Ishikawa (cell line): ENCODE data around the gene SLC29A1.

Source experiments
- CEBPB ChIP-seq: IDR thresholded peaks from 2 replicates; pipeline ENCODE4 v1.6.1; 2012
- CREB1 ChIP-seq: IDR thresholded peaks from 2 replicates; pipeline ENCODE4 v1.6.1; 2012; ENCODE audit warnings: low read depth
- EGR1 ChIP-seq: IDR thresholded peaks from 2 replicates; pipeline ENCODE4 v1.6.1; 2012
- EP300 ChIP-seq: IDR thresholded peaks from 2 replicates; pipeline ENCODE4 v1.6.1; 2012; ENCODE audit warnings: borderline replicate concordance
- FOXM1 ChIP-seq: IDR thresholded peaks from 2 replicates; pipeline ENCODE4 v1.6.1; 2012; ENCODE audit warnings: low read depth, borderline replicate concordance
- NFIC ChIP-seq: IDR thresholded peaks from 2 replicates; pipeline ENCODE4 v1.6.1; 2012
- RAD21 ChIP-seq: IDR thresholded peaks from 2 replicates; pipeline ENCODE4 v1.6.1; 2012; ENCODE audit warnings: low read depth
- REST ChIP-seq: IDR thresholded peaks from 2 replicates; pipeline ENCODE4 v1.6.1; 2012; ENCODE audit warnings: low read depth, mild to moderate bottlenecking
- TAF1 ChIP-seq: IDR thresholded peaks from 2 replicates; pipeline ENCODE4 v1.6.1; 2012; ENCODE audit warnings: low read depth, mild to moderate bottlenecking
- TCF12 ChIP-seq: IDR thresholded peaks from 2 replicates; pipeline ENCODE4 v1.6.1; 2012; ENCODE audit warnings: low read depth
- TEAD4 ChIP-seq: IDR thresholded peaks from 2 replicates; pipeline ENCODE4 v1.6.1; 2012
- YY1 ChIP-seq: IDR thresholded peaks from 2 replicates; pipeline ENCODE4 v1.6.1; 2012; ENCODE audit warnings: low read depth
- ZBTB7A ChIP-seq: IDR thresholded peaks from 2 replicates; pipeline ENCODE4 v1.6.1; 2012; ENCODE audit warnings: low read depth
- TF ChIP-seq, protein P1 (sequence below): IDR thresholded peaks from 2 replicates; pipeline ENCODE4 v1.6.1; 2012
- TF ChIP-seq, protein P2 (sequence below): IDR thresholded peaks from 2 replicates; pipeline ENCODE4 v1.6.1; 2012

Gene SLC29A1

GRCh38 chr6:44178424-44179071 is 44.8 kb upstream of the SLC29A1 start:
- no peak for TF ChIP-seq RAD21
- no peak for TF ChIP-seq TEAD4
- no peak for TF ChIP-seq REST
- no peak for TF ChIP-seq EP300
- no peak for TF ChIP-seq CREB1
- no peak for TF ChIP-seq TCF12
- TF ChIP-seq YY1, result no peak
- TF ChIP-seq, protein P1, sequence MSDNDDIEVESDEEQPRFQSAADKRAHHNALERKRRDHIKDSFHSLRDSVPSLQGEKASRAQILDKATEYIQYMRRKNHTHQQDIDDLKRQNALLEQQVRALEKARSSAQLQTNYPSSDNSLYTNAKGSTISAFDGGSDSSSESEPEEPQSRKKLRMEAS, result no peak
- no peak for TF ChIP-seq EGR1
- no peak for TF ChIP-seq ZBTB7A
- TF ChIP-seq, protein P2, sequence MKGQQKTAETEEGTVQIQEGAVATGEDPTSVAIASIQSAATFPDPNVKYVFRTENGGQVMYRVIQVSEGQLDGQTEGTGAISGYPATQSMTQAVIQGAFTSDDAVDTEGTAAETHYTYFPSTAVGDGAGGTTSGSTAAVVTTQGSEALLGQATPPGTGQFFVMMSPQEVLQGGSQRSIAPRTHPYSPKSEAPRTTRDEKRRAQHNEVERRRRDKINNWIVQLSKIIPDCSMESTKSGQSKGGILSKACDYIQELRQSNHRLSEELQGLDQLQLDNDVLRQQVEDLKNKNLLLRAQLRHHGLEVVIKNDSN, result no peak
- TF ChIP-seq TAF1, result no peak
- TF ChIP-seq FOXM1, result no peak
- no peak for TF ChIP-seq NFIC
- no peak for TF ChIP-seq CEBPB

DNA sequence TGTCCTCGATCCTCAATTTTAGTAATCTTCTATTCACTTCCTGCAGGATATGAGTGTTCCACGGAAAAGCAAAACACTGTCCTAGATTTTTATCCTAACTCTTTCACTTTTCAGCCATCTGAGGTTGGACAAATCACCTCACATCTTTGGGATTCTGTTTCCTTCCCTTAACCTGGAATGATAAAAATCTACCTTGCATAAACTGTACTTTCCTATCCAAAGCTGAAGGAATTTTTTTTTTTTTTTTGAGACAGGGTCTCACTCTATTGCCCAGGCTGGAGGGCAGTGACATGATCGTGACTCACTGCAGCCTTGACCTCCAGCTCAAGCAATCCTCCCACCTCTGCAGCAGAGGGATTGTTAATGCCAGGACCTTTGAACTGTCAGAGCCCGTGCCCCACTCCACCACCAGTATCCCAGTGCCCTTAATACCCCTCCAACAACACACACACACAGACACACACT is 44.3 kb upstream of the SLC29A1 start:
- TF ChIP-seq RAD21 (no peak), REST (no peak), CEBPB (no peak), TAF1 (no peak), ZBTB7A (no peak)
- TF ChIP-seq, protein P1, result no peak
- TF ChIP-seq, protein P2, result no peak

DNA sequence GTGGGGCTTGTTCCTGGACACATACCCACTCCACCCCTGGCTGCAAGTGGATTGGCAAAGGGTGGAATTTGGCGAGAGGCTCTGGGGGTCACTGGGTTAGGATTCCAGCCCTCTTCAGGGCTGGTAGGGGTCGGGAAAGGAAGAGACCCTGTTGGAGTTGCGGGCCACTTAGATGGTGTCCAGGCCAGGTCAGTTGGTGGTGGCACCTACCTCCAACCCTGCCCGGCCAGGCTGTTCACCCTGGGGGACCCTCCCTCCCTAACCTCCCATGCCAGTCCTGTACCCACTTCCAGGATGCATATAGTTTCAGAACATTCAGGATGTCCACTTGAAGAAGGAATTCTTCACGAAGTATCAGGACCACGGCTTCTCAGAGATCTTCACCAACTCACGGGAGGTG is 43.7 kb upstream of the SLC29A1 start:
- TF ChIP-seq NFIC (no peak), EP300 (no peak), RAD21 (no peak), CREB1 (no peak), CEBPB (no peak), YY1 (no peak), FOXM1 (no peak), TEAD4 (no peak), TAF1 (no peak), EGR1 (no peak), ZBTB7A (no peak), TCF12 (no peak), REST (no peak)
- TF ChIP-seq, protein P1, result no peak
- TF ChIP-seq, protein P2, result no peak

DNA sequence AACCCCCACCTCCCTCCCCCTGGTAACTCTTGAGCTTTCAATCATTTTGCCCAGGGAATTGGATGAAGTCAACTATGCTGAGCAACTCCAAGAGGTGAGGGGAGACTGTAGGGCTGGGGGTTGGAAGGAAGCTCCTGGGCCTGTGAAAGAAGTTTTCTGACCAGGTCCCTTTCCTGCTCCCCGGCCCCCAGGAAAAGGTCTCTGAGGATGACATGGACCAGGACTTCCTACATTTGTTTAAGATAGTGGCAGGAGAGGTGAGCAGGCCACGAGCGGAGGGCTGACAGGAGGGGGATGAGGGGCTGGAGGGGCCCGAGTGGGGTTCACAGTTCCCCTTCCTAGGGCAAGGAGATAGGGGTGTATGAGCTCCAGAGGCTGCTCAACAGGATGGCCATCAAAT is 43.0 kb upstream of the SLC29A1 start:
- TF ChIP-seq ZBTB7A, result no peak
- TF ChIP-seq REST, result no peak
